Stimulated activated CD4-positive, alpha-beta T cell treated with anti-CD3 and anti-CD28 coated beads, Interleukin-15, amount 100 ng/mL, for 24 hours (primary cell): ENCODE results near the gene TRIM63.
A peak's percentile ranks its signal among the peaks of the same experiment; 100 is the strongest.
"Not testable (repeated sequence)": the region's sequence is repeated elsewhere in the genome, so short reads cannot be mapped to it uniquely, and the experiment has no call there.

Experiments used
- DNase-seq: peaks from one replicate; pipeline ENCODE4 v3.0.0-alpha.2; 2020

The TRIM63 gene

DNA sequence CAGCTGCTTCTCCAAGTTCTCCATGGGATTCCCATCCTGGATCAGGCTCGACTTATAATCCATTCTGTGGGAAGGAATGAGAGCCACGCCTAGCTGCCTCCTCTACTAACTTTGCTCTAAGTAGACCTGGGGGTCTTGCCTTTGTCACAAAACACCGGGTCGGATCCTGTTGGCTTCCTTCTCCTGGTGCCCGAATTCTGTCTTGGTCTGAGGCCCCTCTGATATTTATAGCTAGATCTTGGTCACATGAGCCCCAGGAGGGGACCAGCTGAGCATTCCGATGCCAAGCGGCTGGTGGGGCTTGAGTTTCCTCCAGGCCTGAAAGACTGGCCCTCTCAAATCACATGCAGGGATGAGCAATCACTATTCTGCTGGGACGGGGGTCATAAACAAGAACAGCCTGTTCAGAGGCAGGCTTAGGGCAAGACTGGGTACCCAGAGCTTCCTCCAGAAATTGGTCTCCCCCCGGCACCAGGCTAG lies at the start of gene TRIM63:
TSS of gene TRIM63 (minus strand) at position 199 of the 480 bp plus-strand sequence. CDS start at position 63, 136 bp downstream.
- DNase-seq, result no peak

GRCh38 chr1:26114165-26114927 lies 46.9 kb upstream of the TRIM63 start:
- no peak for DNase-seq

DNA sequence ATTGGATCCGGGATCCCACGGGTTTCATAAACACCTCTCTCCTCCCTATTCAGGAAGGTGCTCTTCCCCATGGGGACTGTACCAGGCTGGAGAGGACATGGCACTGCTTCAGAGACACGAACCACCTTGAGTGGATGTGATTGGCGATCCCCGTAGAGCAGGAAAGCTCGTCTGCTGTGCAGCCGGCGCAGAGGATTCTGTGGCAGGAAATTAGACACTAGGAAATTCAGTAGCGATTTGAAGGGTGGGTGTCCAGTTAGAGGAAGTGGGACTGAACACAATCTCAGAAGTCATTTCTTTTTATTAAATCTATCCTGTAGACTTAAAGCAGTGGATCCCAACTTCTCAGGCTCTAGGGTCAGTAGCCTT lies 45.0 kb upstream of the TRIM63 start:
- no peak for DNase-seq

DNA sequence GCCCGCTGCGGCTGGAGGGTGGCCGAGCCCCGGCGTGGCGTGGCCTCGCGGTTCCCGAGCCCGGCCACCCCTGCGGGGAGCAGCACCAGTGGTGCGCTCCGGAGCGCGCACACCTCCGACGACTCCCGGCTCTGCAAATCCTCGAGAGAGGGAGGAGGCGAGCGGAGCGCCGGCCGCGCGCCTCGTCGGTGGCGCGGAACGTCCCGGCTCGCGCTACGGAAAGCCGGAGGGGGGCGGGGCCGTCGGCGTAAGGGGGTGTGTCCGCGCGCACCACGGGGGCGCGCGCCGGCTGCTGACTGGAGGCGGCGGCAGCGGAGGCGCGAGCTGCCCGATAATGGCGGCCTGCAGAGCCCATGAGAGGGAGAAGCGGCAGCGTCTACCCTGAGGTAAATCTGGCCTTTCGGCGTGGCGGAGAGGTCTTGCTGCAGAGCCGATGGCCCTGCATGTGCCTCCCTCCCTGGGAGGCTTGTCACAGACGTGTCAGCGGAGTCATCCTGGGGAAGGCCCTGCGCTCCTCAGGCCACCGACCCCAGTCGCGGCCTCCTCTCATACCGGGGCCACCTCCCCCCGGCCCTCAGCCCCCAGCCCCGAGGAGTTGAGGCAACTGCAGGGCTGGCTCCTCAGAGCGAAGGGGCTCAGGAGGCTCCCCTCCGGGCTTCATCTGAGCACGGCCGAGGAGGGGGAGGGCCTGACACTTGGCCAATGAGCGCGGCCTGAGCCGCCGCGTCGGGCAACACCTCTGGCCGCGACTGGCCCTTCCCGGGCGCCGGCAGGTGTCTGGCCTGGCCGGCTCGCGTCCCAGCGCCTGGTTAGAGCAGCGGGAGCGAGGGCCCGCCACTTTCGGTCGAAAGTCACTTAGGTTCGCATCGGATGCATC lies 44.3 kb upstream of the TRIM63 start, which contains the start of gene PDIK1L:
TSS of gene PDIK1L (plus strand) at position 295 of the 877 bp plus-strand sequence. CDS start 2,485 bp downstream, outside the sequence.
- peak; percentile 94 for DNase-seq

- peak; percentile 82 for DNase-seq
Measured at GRCh38 chr1:26110731-26111529, 43.5 kb upstream of the TRIM63 start.

DNA sequence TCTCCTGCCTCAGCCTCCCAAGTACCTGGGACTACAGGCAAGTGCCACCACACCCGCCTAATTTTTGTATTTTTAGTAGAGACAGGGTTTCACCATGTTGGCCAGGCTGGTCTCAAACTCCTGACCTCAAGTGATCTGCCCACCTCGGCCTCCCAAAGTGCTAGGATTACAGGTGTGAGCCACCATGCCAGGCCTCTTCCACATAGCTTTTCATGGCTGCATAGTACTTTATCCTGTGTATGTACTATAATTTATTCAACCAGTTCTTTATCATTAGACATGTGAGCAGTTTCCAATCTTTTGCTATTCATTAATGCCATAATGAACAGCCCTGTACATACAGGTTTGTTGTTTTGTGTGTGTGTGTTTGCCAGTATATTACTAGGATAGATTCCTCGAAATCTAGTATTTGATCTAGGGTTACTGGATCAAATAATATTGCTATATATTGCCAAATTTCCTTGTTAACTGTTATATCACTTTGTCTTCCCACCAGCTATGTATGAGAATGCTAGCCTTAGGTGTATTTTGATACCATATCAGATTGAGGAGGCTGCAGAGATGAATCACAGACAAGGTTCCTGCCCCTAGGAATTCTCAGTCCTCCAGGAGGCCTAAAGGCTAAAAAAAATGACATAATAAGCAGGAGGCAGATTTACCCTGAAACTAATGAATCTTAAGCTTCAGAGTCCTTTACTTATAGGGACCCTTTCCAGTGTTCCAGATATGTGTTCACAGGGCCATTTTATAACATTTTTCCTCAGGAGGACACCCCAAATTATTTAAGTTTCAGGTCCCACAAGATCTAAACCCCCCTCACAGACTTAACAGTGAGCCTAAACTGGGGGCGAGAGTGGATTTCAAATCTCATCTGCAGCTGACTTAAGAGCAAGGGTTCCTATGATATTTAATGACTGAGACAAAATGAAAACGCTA lies 42.1 kb upstream of the TRIM63 start:
- no peak for DNase-seq

- DNase-seq, result not testable (repeated sequence)
Measured at GRCh38 chr1:26105226-26105548, 37.8 kb upstream of the TRIM63 start.

GRCh38 chr1:26102526-26102925 lies 35.1 kb upstream of the TRIM63 start:
- DNase-seq, result no peak

GRCh38 chr1:26102119-26102518 lies 34.7 kb upstream of the TRIM63 start:
- DNase-seq, result no peak

DNA sequence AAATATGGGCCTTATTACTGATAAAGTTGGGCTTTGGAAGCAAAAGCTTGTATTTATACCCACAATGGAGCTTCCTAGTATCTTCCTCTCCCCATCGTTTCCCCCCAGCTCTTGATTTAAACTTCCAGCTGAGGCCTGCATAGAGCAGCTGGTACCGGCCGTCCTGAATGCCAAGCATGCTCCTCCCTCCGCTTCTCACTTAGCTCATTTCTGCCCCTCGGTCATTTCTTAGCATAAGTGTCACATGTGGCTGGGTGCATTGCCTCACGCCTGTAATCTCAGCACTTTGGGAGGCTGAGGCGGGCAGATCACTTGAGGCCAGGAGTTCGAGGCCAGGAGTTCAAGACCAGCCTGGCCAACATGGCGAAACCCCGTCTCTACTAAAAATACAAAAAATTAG lies 32.8 kb upstream of the TRIM63 start:
- DNase-seq, result not testable (repeated sequence)

GRCh38 chr1:26099780-26100179 lies 32.4 kb upstream of the TRIM63 start:
- DNase-seq, result no peak

- DNase-seq, result no peak
Measured at GRCh38 chr1:26098602-26099001, 31.2 kb upstream of the TRIM63 start.

DNA sequence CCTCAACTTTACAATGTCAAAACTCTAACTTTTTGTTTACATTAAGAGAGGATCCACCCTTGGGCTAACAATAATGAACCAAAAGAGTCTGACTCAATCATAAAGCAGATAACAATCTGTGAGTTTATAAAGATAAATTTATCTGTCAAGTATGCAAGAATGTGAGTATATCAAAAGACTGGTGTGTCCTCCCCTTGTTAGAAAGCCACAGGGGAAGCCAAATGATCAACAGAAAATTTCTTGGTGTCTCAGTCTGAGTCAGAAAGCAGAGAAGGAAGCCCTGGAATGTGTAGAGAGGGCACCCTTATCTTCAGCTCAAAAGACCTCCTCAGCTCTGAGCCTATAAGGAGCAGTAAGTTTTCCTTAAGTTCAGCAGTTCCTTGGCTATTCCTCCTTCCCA lies 30.3 kb upstream of the TRIM63 start:
- DNase-seq, result no peak

GRCh38 chr1:26096471-26096870 lies 29.0 kb upstream of the TRIM63 start:
- no peak for DNase-seq

DNA sequence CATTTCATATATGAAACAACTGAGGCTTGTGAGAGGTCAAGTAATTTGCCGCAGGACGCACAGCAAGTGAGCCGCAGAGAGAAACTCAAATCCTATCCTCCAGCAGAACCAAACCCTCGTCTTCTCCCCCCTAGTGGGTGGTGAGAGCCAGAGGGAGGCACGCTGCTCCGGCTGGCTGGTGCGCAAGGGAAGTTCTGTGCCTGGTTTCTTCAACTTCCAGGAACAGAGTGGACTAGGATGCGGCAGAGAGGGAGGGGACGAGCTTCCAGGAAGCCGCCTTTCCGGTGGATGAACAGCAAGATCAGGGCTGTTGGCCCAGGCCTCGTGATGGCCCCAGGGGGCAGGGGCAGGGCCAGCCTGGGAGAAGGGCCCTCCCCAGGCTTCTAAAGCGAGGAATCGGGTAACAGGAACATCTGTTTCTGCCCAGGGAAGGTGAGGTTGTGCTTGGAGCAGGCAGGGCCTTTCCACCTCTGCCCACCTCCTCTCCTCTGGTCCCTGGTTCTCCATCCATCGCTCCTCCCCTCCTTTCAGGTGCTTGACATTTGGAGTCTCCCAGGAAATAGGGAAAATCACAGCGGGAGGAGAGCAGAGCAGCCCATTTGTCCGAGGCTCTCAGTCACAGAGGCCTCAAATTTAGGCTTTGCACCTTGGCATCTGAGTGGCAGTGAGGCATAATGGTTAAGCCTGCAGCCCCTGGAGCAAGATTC lies 27.4 kb upstream of the TRIM63 start:
- DNase-seq, result no peak

DNA sequence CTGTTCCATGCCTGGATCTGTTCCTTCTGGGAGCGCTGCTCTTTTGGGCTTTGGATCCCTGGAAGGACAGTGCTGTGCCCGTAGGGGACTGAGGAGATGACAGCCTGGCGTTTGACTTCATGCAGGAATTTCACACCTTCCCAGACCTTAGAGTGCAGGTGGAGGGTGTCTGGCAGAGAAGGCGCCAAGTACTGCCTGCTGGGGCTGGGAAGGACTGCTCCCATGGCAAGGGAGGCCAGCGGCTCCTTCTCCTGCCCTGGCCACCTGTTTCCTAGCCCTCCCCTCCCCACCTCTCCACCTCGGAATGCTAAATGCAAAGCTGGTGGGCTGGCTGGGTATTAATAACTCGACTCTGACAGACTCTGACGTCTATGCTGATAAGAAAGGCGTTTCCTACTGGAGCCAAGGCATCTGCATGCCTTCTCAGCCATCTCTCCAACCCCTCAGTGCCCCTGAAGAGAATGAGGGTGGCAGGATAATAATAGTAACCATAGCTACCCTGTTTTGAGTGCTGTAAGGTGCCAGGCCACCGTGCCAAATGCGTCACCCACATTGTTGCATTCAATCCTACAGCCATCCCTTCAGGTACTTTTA lies 26.7 kb upstream of the TRIM63 start:
- DNase-seq, result no peak

- not testable (repeated sequence) for DNase-seq
Measured at GRCh38 chr1:26093569-26093968, 26.1 kb upstream of the TRIM63 start.

- DNase-seq, result no peak
Measured at GRCh38 chr1:26092422-26092821, 25.0 kb upstream of the TRIM63 start.

DNA sequence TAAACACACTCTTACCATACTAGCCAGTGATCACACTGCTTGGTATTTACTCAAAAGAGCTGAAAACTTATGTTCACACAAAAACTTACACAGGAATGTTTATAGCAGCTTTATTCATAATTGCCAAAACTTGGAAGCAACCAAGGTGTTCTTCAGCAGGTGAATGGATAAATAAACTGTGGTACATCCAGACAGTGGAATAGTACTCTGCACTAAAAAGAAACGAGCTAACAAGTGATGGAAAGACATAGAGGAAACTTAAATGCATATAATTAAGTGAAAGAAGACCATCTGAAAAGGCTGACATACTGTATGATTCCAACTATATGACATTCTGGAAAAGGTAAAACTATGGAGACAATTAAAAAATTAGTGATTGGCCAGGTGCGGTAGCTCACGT lies 23.5 kb upstream of the TRIM63 start:
- no peak for DNase-seq

DNA sequence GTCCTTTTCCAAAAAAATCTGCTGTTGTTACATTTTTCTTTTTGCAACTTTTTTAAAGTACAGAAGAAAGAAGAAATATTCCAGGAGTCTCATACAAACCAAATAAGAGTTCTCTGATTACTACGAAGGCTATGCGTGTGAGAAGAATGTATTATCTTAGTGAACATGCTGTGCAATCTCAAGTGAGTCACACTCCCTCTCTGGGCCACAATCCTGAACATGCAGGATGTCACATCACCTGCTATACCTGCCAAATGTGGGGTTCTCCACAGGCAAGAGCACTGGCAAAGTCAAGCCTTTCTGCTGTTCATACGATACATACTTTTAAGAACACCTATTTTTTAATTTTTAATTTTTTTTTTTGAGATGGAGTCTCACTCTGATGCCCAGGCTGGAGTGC lies 21.7 kb upstream of the TRIM63 start:
- no peak for DNase-seq

DNA sequence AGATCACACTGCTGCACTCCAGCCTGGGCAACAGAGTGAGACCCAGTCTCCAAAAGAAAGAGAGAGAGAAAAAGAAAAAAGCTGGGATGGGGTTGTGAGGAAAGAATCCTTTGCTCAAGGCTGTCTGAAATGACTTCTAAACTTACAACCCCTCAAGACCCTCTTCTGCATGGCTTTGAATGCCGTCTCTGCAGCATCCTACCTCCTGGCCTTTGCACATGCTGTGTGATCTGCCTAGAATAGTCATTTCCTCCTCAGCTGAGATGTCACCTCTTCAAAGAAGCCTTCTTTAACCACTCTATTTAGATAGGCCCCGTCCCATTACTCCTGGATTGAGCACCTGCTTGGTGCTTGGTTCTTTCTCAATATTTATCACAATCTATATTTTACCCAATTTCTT lies 17.4 kb upstream of the TRIM63 start:
- no peak for DNase-seq
